Testis (tissue), 3 donors: ENCODE results near the gene SMAD7. TPM values are rescaled to one million over a fixed set of nuclear protein-coding genes. Genes with fewer than 3 reads are reported as not detected.

Experiments used
- DNase-seq: peaks from one replicate; pipeline ENCODE4 v3.0.0-alpha.2; 2019
- H3K27ac ChIP-seq, 2 donors: fragments of 200-600 bp; sonication (generic); one replicate each; pipeline ENCODE4 v1.5.1; 2019
- H3K27me3 ChIP-seq: fragments of 200-600 bp; sonication (generic); one replicate; pipeline ENCODE4 v1.5.1; 2019
- H3K36me3 ChIP-seq: fragments of 200-600 bp; sonication (generic); one replicate; pipeline ENCODE4 v1.5.1; 2017; ENCODE audit warnings: low read depth; ENCODE audit errors: missing control alignments
- H3K4me1 ChIP-seq: fragments of 200-600 bp; sonication (generic); one replicate; pipeline ENCODE4 v1.5.1; 2019
- H3K4me3 ChIP-seq, 2 donors: fragments of 200-600 bp; sonication (generic); one replicate each; pipeline ENCODE4 v1.5.1; 2017 to 2019
- H3K9me3 ChIP-seq: fragments of 200-600 bp; sonication (generic); one replicate; pipeline ENCODE4 v1.5.1; 2017
- CTCF ChIP-seq, 3 experiments: fragments of 450-650 bp in 2 of 3; fragments of 200-600 bp in 1 of 3; sonication (generic) in 1 of 3; IDR thresholded peaks; one replicate each; pipeline ENCODE4 v1.5.1; 2016 to 2019; ENCODE audit warnings: antibody characterized with exemption in 3 of 3, mild to moderate bottlenecking in 2 of 3, moderate library complexity in 1 of 3
- POLR2A ChIP-seq: fragments of 450-650 bp; IDR thresholded peaks from one replicate; pipeline ENCODE4 v1.6.1; 2017; ENCODE audit warnings: antibody characterized with exemption, mild to moderate bottlenecking, moderate library complexity
- WGBS, 2 donors: methylation state at CpG; one replicate each; pipeline ENCODE4 v1.1.5; 2018; 5-methylcytosine and 5-hydroxymethylcytosine counted together
- intact Hi-C: fragments of 100-400 bp; cut with DNase I; formaldehyde crosslinking; loops from one replicate; pipeline ENCODE4 v1.15.1; 2023; ENCODE audit warnings: low total_unique reads
- polyA plus RNA-seq: library from polyadenylated mRNA; stranded (reverse); fragments of 350-450 nt; fragmentation: Illumina TruSeq; extraction: RNeasy Lipid Tissue Mini Kit (QIAGEN cat#74804); gene quantifications from one replicate; pipeline ENCODE4 v1.2.3, GENCODE V29; 2014; ENCODE audit warnings: low read depth, low replicate concordance; ENCODE audit not compliant: insufficient read depth
- total RNA-seq, 2 donors: library from RNA; depleted of rRNA; stranded (reverse); fragments of >200 nt; gene quantifications; one replicate each; pipeline ENCODE4 v1.2.3, GENCODE V29; 2016

The SMAD7 gene
- total and polyA plus RNA-seq, 3 donors from 2014 or later, result 7.5 to 14.6 (median 9.8) TPM

- WGBS, 2 donors, result 92 to 96% methylated on average over 11 to 12 of the region's 12 CpGs
- TF ChIP-seq POLR2A, result no peak
- TF ChIP-seq CTCF (IDR thresholded peaks at IDR 0.05), result no peak
- Histone ChIP-seq H3K4me3 (no peak overlapping the region), H3K36me3 (no peaks in the 10 kb centered on the region), H3K9me3 (no peaks in the 10 kb centered on the region), H3K4me1 (peaks cover 6% of the 10 kb centered on the region), H3K27ac (no peak overlapping the region), H3K27me3 (no peaks in the 10 kb centered on the region)
- DNase-seq, result no peak
- intact Hi-C loops, result no loop called here
These were observed 63.4 kb downstream of the SMAD7 start for GRCh38 chr18:48887294-48887904.

GRCh38 chr18:48886520-48887293, 64.1 kb downstream of the SMAD7 start:
- TF ChIP-seq CTCF (IDR thresholded peaks at IDR 0.05) (no peak), POLR2A (no peak)
- WGBS, 2 donors, result 79 to 90% methylated on average over 7 to 8 of the region's 8 CpGs
- no peaks in the 10 kb centered on the region for H3K27me3 ChIP-seq
- H3K4me3 ChIP-seq, result no peak overlapping the region
- no peaks in the 10 kb centered on the region for H3K9me3 ChIP-seq
- H3K27ac ChIP-seq, result no peak overlapping the region
- H3K4me1 ChIP-seq, result peaks cover 6% of the 10 kb centered on the region
- DNase-seq, result no peak
- H3K36me3 ChIP-seq, result no peaks in the 10 kb centered on the region
- intact Hi-C loops, result no loop called here

GRCh38 chr18:48885924-48886400, 64.8 kb downstream of the SMAD7 start:
- H3K4me3 ChIP-seq, result no peak overlapping the region
- no peak for DNase-seq
- WGBS, 2 donors, result 93 to 100% methylated on average over 2 to 7 of the region's 7 CpGs

GRCh38 chr18:48885266-48885923, 65.4 kb downstream of the SMAD7 start:
- Histone ChIP-seq H3K4me1 (peaks cover 6% of the 10 kb centered on the region), H3K27me3 (no peaks in the 10 kb centered on the region), H3K27ac (no peak overlapping the region), H3K36me3 (no peaks in the 10 kb centered on the region), H3K9me3 (no peaks in the 10 kb centered on the region), H3K4me3 (no peak overlapping the region)
- 76 to 86% methylated on average over 6 to 11 of the region's 11 CpGs for WGBS, 2 donors
- intact Hi-C loops, result no loop called here
- DNase-seq, result no peak
- TF ChIP-seq POLR2A (no peak), CTCF (IDR thresholded peaks at IDR 0.05) (no peak)

More at GRCh38 chr18:48885924-48886400, 64.8 kb downstream of the SMAD7 start:
- intact Hi-C loops, result no loop called here
- Histone ChIP-seq H3K4me1 (peaks cover 6% of the 10 kb centered on the region), H3K27ac (no peak overlapping the region), H3K27me3 (no peaks in the 10 kb centered on the region), H3K9me3 (no peaks in the 10 kb centered on the region), H3K36me3 (no peaks in the 10 kb centered on the region)
- TF ChIP-seq CTCF (IDR thresholded peaks at IDR 0.05), result no peak
- no peak for TF ChIP-seq POLR2A
